PC-3 (cell line): ENCODE measurements around the gene LSM2. TPM values are rescaled to one million over a fixed set of nuclear protein-coding genes. Genes with fewer than 3 reads are reported as not detected.
"Not testable (repeated sequence)": the region's sequence is repeated elsewhere in the genome, so short reads cannot be mapped to it uniquely, and the experiment has no call there.

ENCODE experiments used
- ATAC-seq: fragments of 200-7000 bp; cut with Tn5 transposase; 2 replicates; pipeline ENCODE4 v1.9.1; 2020; ENCODE audit warnings: mild to moderate bottlenecking, moderate library complexity
- BruUV-seq: library from RNA; stranded (reverse); fragments of 400-500 nt; replicated peaks from 2 replicates; lab custom pipeline; 2021; lab: Mats Ljungman, UMichigan
- CTCF ChIA-PET: fragments of 300-600 bp; sonication (Branson Sonifier 250); formaldehyde crosslinking; loops from one replicate; lab custom pipeline; 2022; ENCODE audit warnings: antibody characterized with exemption; lab: Charles Lee
- POLR2A ChIA-PET: fragments of 300-600 bp; sonication (Branson Sonifier 250); formaldehyde crosslinking; loops from one replicate; lab custom pipeline; 2022; ENCODE audit warnings: antibody characterized with exemption; ENCODE audit not compliant: unreplicated experiment; lab: Charles Lee
- DNase-seq: peaks from one replicate; pipeline ENCODE4 v3.0.0-alpha.2; 2015
- H2AFZ ChIP-seq: fragments of 300-600 bp; sonication (generic); 2 replicates; pipeline ENCODE4 v1.6.0; 2016; ENCODE audit warnings: antibody characterized with exemption, low read length
- H3F3A ChIP-seq: fragments of 300-600 bp; sonication (generic); one replicate; pipeline ENCODE4 v1.6.0; 2017; ENCODE audit warnings: antibody characterized with exemption, low read length, control low read depth, mild to moderate bottlenecking; ENCODE audit not compliant: unreplicated experiment
- H3K27ac ChIP-seq: fragments of 300-600 bp; sonication (generic); 2 replicates; pipeline ENCODE4 v1.5.1; 2016; ENCODE audit warnings: mild to moderate bottlenecking, low read length
- H3K27me3 ChIP-seq: fragments of 300-600 bp; sonication (generic); 2 replicates; pipeline ENCODE4 v1.6.1; 2016; ENCODE audit warnings: low read length, mixed read lengths
- H3K36me3 ChIP-seq: fragments of 300-600 bp; sonication (generic); 2 replicates; pipeline ENCODE4 v1.6.1; 2016; ENCODE audit warnings: low read depth, mixed run types, low read length, mixed read lengths
- H3K4me1 ChIP-seq: fragments of 300-600 bp; sonication (generic); 2 replicates; pipeline ENCODE4 v1.5.1; 2016; ENCODE audit warnings: low read length; ENCODE audit not compliant: insufficient read depth
- H3K4me2 ChIP-seq: fragments of 300-600 bp; sonication (generic); 2 replicates; pipeline ENCODE4 v1.6.0; 2016; ENCODE audit warnings: low read length
- H3K4me3 ChIP-seq: fragments of 300-600 bp; sonication (generic); 2 replicates; pipeline ENCODE4 v1.5.1; 2016; ENCODE audit warnings: mild to moderate bottlenecking, low read length, mixed read lengths
- H3K79me2 ChIP-seq: fragments of 300-600 bp; sonication (generic); 2 replicates; pipeline ENCODE4 v1.6.1; 2017; ENCODE audit warnings: low read length, mixed read lengths
- H3K9ac ChIP-seq: fragments of 300-600 bp; sonication (generic); 2 replicates; pipeline ENCODE4 v1.6.0; 2016; ENCODE audit warnings: mild to moderate bottlenecking, low read length
- H3K9me2 ChIP-seq: fragments of 300-600 bp; sonication (generic); replicated peaks from 2 replicates; pipeline ENCODE4 v1.6.1; 2016; ENCODE audit warnings: mixed run types, low read length, mixed read lengths
- H3K9me3 ChIP-seq: fragments of 300-600 bp; sonication (generic); 2 replicates; pipeline ENCODE4 v1.6.1; 2016; ENCODE audit warnings: low read length, mixed read lengths
- H4K20me1 ChIP-seq: fragments of 300-600 bp; sonication (generic); 2 replicates; pipeline ENCODE4 v1.6.1; 2016; ENCODE audit warnings: low read length, mixed read lengths
- CTCF ChIP-seq: fragments of 300-600 bp; sonication (generic); conservative IDR thresholded peaks from 2 replicates; pipeline ENCODE4 v1.5.1; 2017; ENCODE audit warnings: antibody characterized with exemption, low read depth, mild to moderate bottlenecking, low read length
- EZH2 ChIP-seq: fragments of 300-600 bp; sonication (generic); IDR thresholded peaks from one replicate; pipeline ENCODE4 v1.6.1; 2017; ENCODE audit warnings: antibody characterized with exemption, mild to moderate bottlenecking, low read length; ENCODE audit not compliant: unreplicated experiment
- EZH2phosphoT487 ChIP-seq: fragments of 300-600 bp; sonication (generic); IDR thresholded peaks from 2 replicates; pipeline ENCODE4 v1.6.1; 2018; ENCODE audit warnings: mild to moderate bottlenecking, antibody characterized with exemption, low read length, borderline replicate concordance
- intact Hi-C: fragments of 100-400 bp; cut with micrococcal nuclease; formaldehyde crosslinking; loops from 2 replicates; pipeline ENCODE4 v1.9.0; 2023
- total RNA-seq: library from RNA; depleted of rRNA; stranded (reverse); fragments of >200 nt; gene quantifications from 2 replicates; pipeline ENCODE4 v1.2.3, GENCODE V29; 2014

The LSM2 gene
- total RNA-seq, 1 experiment from 2014 or later = 143 TPM

- no peak for TF ChIP-seq EZH2phosphoT487
- no peak for TF ChIP-seq EZH2
- no peak for TF ChIP-seq CTCF
- Histone ChIP-seq H4K20me1 (peaks cover 21% of the 10 kb centered on the region), H3K9me3 (no peaks in the 10 kb centered on the region), H3K79me2 (peaks cover 65% of the 10 kb centered on the region), H3K4me2 (peak overlapping the region; percentile 89), H3K4me3 (peak overlapping the region; percentile 66), H3K9ac (peak overlapping the region; percentile 66), H3F3A (peaks cover 6% of the 10 kb centered on the region), H3K4me1 (peaks cover 47% of the 10 kb centered on the region), H3K27ac (peak overlapping the region; percentile 82), H3K9me2 (no peaks in the 10 kb centered on the region), H3K27me3 (no peaks in the 10 kb centered on the region), H2AFZ (peak overlapping the region; percentile 57), H3K36me3 (no peaks in the 10 kb centered on the region)
- ChIA-PET POLR2A (interaction anchor here (0.5 to 2.5 kb wide), 24 partner anchors 9 to 1767 kb away, joined by 3 to 54 read pairs (median 5); partner anchors contain the start of genes CLIC1, DDX39B, GPANK1 and HSPA1A), CTCF (interaction anchor here (0.6 to 1.1 kb wide), 4 partner anchors 12 to 52 kb away, joined by 3 to 7 read pairs (median 4); partner anchors contain the start of genes LSM2 and VARS1)
- ATAC-seq = peak; percentile 47
- BruUV-seq = no TSS peak
- DNase-seq = no peak
- intact Hi-C loops = no loop called here
These were observed 20.1 kb upstream of the LSM2 start for GRCh38 chr6:31826793-31827285.

GRCh38 chr6:31825553-31825952, 18.8 kb upstream of the LSM2 start:
- DNase-seq (no peak), ATAC-seq (no peak)
- POLR2A ChIA-PET = interaction anchor here (0.8 to 2.5 kb wide), 2 partner anchors 10 to 11 kb away, joined by 5 to 54 read pairs; partner anchors contain the start of genes HSPA1A and HSPA1L
- H3K4me2 ChIP-seq = peak overlapping the region; percentile 89
- TF ChIP-seq CTCF (no peak), EZH2phosphoT487 (no peak), EZH2 (no peak)
- H2AFZ ChIP-seq = no peak overlapping the region
- CTCF ChIA-PET = interaction anchor here (0.8 kb wide), 1 partner anchor 10 kb away, joined by 5 read pairs; the partner anchor contains the start of gene HSPA1A
- no peaks in the 10 kb centered on the region for H3K9me3 ChIP-seq
- intact Hi-C loops = no loop called here
- H4K20me1 ChIP-seq = peaks cover 14% of the 10 kb centered on the region
- no peaks in the 10 kb centered on the region for H3K27me3 ChIP-seq
- no peaks in the 10 kb centered on the region for H3K36me3 ChIP-seq
- peaks cover 49% of the 10 kb centered on the region for H3K4me1 ChIP-seq
- peak overlapping the region; percentile 58 for H3K4me3 ChIP-seq
- BruUV-seq = no TSS peak
- peak overlapping the region; percentile 82 for H3K27ac ChIP-seq
- H3K9me2 ChIP-seq = no peaks in the 10 kb centered on the region
- peak overlapping the region; percentile 5; the same call in 1 of the 2 replicates for H3K9ac ChIP-seq
- H3F3A ChIP-seq = peaks cover 12% of the 10 kb centered on the region
- H3K79me2 ChIP-seq = peaks cover 62% of the 10 kb centered on the region

GRCh38 chr6:31823592-31824196, 16.9 kb upstream of the LSM2 start:
- POLR2A ChIA-PET, ATAC-seq, H2AFZ ChIP-seq, H3K9ac ChIP-seq, H3K4me3 ChIP-seq, H3K27ac ChIP-seq, H3K9me3 ChIP-seq, DNase-seq, intact Hi-C loops, BruUV-seq, H3K9me2 ChIP-seq, H3K36me3 ChIP-seq, CTCF ChIA-PET, H3K27me3 ChIP-seq: not testable (repeated sequence)
- peaks cover 67% of the 10 kb centered on the region for H3K79me2 ChIP-seq
- peaks cover 62% of the 10 kb centered on the region for H3K4me1 ChIP-seq
- peaks cover 15% of the 10 kb centered on the region; the same call in 1 of the 2 replicates for H4K20me1 ChIP-seq
- H3K4me2 ChIP-seq = peak overlapping the region; percentile 91; the same call in 1 of the 2 replicates
- peaks cover 13% of the 10 kb centered on the region for H3F3A ChIP-seq
